ENCODE measurements around the gene MAPK14. TPM values are rescaled to one million over a fixed set of nuclear protein-coding genes. Genes with fewer than 3 reads are reported as not detected.
"Not testable (repeated sequence)": the region's sequence is repeated elsewhere in the genome, so short reads cannot be mapped to it uniquely, and the experiment has no call there.

Gene MAPK14
- total RNA-seq, 1 experiment from 2014 or later = 56.8 TPM

- Histone ChIP-seq H2AFZ (ENCODE audit: low read length) (no peak overlapping the region), H3K9me3 (ENCODE audit: low read length) (no peaks in the 10 kb centered on the region), H3K27ac (ENCODE audit: low read length) (no peak overlapping the region), H3K36me3 (ENCODE audit: low read depth, low read length) (no peaks in the 10 kb centered on the region), H3K79me2 (ENCODE audit: low read length) (peaks cover 24% of the 10 kb centered on the region), H4K20me1 (ENCODE audit: low read length) (no peaks in the 10 kb centered on the region), H3K9me2 (replicated peaks; ENCODE audit: low read length) (no peaks in the 10 kb centered on the region), H3K9ac (ENCODE audit: low read length) (no peak overlapping the region), H3K4me3 (ENCODE audit: low read length) (no peak overlapping the region), H3K4me2 (ENCODE audit: low read length) (no peak overlapping the region), H3K4me1 (ENCODE audit: insufficient read depth, low read length) (peaks cover 39% of the 10 kb centered on the region), H3F3A (ENCODE audit: low read length, unreplicated experiment) (no peaks in the 10 kb centered on the region), H3K27me3 (ENCODE audit: low read length) (no peaks in the 10 kb centered on the region)
- intact Hi-C loops (cut with micrococcal nuclease) = no loop called here
- DNase-seq = no peak
- CTCF ChIA-PET = no interaction called here
- ATAC-seq = no peak
- no peak for TF ChIP-seq EZH2phosphoT487 (IDR thresholded peaks at IDR 0.05; ENCODE audit: borderline replicate concordance, low read length)
- no peak for TF ChIP-seq EZH2 (IDR thresholded peaks at IDR 0.05; ENCODE audit: low read length, unreplicated experiment)
- no peak for TF ChIP-seq CTCF (conservative IDR thresholded peaks at IDR 0.05; ENCODE audit: low read depth, low read length)
- POLR2A ChIA-PET (ENCODE audit: unreplicated experiment) = no interaction called here
- BruUV-seq (replicated peaks) = no TSS peak
Measured at GRCh38 chr6:36128793-36129192, 101.2 kb downstream of the MAPK14 start.

- H3K27me3 ChIP-seq (ENCODE audit: low read length); H3K9me3 ChIP-seq (ENCODE audit: low read length); BruUV-seq (replicated peaks); ATAC-seq; DNase-seq; H3K27ac ChIP-seq (ENCODE audit: low read length); H3K9me2 ChIP-seq (replicated peaks; ENCODE audit: low read length); H3K4me3 ChIP-seq (ENCODE audit: low read length); POLR2A ChIA-PET (ENCODE audit: unreplicated experiment); H3F3A ChIP-seq (ENCODE audit: low read length, unreplicated experiment); H3K36me3 ChIP-seq (ENCODE audit: low read depth, low read length); H4K20me1 ChIP-seq (ENCODE audit: low read length); H2AFZ ChIP-seq (ENCODE audit: low read length); CTCF ChIA-PET; H3K9ac ChIP-seq (ENCODE audit: low read length); intact Hi-C loops (cut with micrococcal nuclease): not testable (repeated sequence)
- peaks cover 24% of the 10 kb centered on the region for H3K79me2 ChIP-seq (ENCODE audit: low read length)
- peaks cover 39% of the 10 kb centered on the region for H3K4me1 ChIP-seq (ENCODE audit: insufficient read depth, low read length)
- H3K4me2 ChIP-seq (ENCODE audit: low read length) = peak overlapping the region; percentile 86; the same call in 1 of the 2 replicates
Measured at GRCh38 chr6:36129334-36129733, 101.7 kb downstream of the MAPK14 start.

- intact Hi-C loops (cut with micrococcal nuclease) = loop anchor here (1.0 kb wide), 1 partner anchor 66 kb away; the partner anchor contains the start of gene BRPF3
- Histone ChIP-seq H3K9me2 (replicated peaks; ENCODE audit: low read length) (no peaks in the 10 kb centered on the region), H3K79me2 (ENCODE audit: low read length) (peaks cover 24% of the 10 kb centered on the region), H3K9ac (ENCODE audit: low read length) (peak within 1 kb of the TSS; percentile 69), H2AFZ (ENCODE audit: low read length) (peak within 1 kb of the TSS; percentile 96), H3K4me3 (ENCODE audit: low read length) (peak within 1 kb of the TSS; percentile 75), H3K27me3 (ENCODE audit: low read length) (no peaks in the 10 kb centered on the region), H3K36me3 (ENCODE audit: low read depth, low read length) (no peaks in the 10 kb centered on the region), H3K27ac (ENCODE audit: low read length) (peak within 1 kb of the TSS; percentile 51), H3F3A (ENCODE audit: low read length, unreplicated experiment) (no peaks in the 10 kb centered on the region), H4K20me1 (ENCODE audit: low read length) (no peaks in the 10 kb centered on the region), H3K4me1 (ENCODE audit: insufficient read depth, low read length) (peaks cover 39% of the 10 kb centered on the region), H3K4me2 (ENCODE audit: low read length) (peak within 1 kb of the TSS; percentile 97), H3K9me3 (ENCODE audit: low read length) (no peaks in the 10 kb centered on the region)
- no TSS peak for BruUV-seq (replicated peaks)
- DNase-seq (peak; percentile 58), ATAC-seq (peak; percentile 60)
- ChIA-PET POLR2A (ENCODE audit: unreplicated experiment) (no interaction called here), CTCF (interaction anchor here (0.6 kb wide), 1 partner anchor 347 kb away, joined by 11 read pairs; no protein-coding TSS in a partner anchor)
- no peak for TF ChIP-seq EZH2phosphoT487 (IDR thresholded peaks at IDR 0.05; ENCODE audit: borderline replicate concordance, low read length)
- no peak for TF ChIP-seq EZH2 (IDR thresholded peaks at IDR 0.05; ENCODE audit: low read length, unreplicated experiment)
- TF ChIP-seq CTCF (conservative IDR thresholded peaks at IDR 0.05; ENCODE audit: low read depth, low read length) = no peak
Measured at GRCh38 chr6:36129941-36130666, 102.5 kb downstream of the MAPK14 start, which contains the start of gene MAPK13. MAPK13 (plus strand) TSS chr6:36130513; CDS start chr6:36130583, 70 bp downstream.

All from PC-3 (cell line).